ENCODE measurements around the gene TFDP3.

Gene TFDP3, protein sequence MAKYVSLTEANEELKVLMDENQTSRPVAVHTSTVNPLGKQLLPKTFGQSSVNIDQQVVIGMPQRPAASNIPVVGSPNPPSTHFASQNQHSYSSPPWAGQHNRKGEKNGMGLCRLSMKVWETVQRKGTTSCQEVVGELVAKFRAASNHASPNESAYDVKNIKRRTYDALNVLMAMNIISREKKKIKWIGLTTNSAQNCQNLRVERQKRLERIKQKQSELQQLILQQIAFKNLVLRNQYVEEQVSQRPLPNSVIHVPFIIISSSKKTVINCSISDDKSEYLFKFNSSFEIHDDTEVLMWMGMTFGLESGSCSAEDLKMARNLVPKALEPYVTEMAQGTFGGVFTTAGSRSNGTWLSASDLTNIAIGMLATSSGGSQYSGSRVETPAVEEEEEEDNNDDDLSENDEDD

DNA sequence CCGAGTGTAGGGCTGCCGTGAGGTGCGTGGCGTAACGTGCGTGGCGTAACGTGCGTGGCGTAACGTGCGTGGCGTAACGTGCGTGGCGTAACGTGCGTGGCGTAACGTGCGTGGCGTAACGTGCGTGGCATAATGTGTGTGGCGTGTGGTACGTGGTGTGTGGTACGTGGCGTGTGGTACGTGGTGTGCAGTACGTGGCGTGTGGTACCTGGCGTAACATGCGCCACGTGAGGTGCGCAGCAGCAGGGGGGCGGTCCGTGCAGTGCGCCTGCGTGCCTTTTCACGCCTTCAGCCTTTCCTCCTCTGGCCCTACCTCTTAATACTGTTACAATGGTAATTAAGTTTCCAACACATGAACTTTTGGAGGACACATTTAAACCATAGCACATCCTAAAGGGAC is at the start of gene TFDP3:
TFDP3 (minus strand) TSS at position 26 of the 400 bp plus-strand sequence. CDS start 95 bp downstream, outside the sequence.
- Histone ChIP-seq H3K27me3 (ENCODE audit: control insufficient read depth, insufficient read depth, low read length) (no peaks in the 10 kb centered on the region), H3K27ac (ENCODE audit: low read depth, low read length) (no peak within 1 kb of the TSS), H3K9ac (ENCODE audit: low read length) (no peak within 1 kb of the TSS)

DNA sequence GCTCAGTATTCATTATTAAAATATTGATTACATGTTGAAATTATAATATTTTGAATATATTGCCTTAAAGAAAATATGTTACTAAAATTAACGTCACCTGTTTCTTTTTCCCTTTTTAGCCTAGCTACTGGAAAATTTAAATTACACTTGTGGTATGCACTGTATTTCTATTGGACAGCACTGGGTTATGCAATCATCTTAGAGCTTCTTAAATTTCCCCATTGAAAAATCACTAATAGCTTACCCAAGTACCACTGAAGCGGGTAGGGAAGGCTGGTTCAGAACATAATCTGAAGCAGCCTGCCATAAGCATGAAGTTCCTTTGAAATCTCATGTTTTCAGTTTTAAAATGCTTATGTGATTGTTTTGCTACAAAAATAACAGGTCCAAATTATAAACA is 49.5 kb upstream of the TFDP3 start:
- no peaks in the 10 kb centered on the region for H3K27me3 ChIP-seq (ENCODE audit: control insufficient read depth, insufficient read depth, low read length)
- no peak overlapping the region for H3K9ac ChIP-seq (ENCODE audit: low read length)
- no peaks in the 10 kb centered on the region for H3K36me3 ChIP-seq (ENCODE audit: control insufficient read depth, insufficient read depth, low read length)
- H3K27ac ChIP-seq (ENCODE audit: low read depth, low read length), result no peak overlapping the region
- no peaks in the 10 kb centered on the region for H3K4me1 ChIP-seq (ENCODE audit: control insufficient read depth, insufficient read depth, low read length)
- H3K4me3 ChIP-seq (ENCODE audit: low read length), result no peak overlapping the region

More for the DNA sequence above, at the start of gene TFDP3:
- no peaks in the 10 kb centered on the region for H3K36me3 ChIP-seq (ENCODE audit: control insufficient read depth, insufficient read depth, low read length)
- H3K4me1 ChIP-seq (ENCODE audit: control insufficient read depth, insufficient read depth, low read length), result no peaks in the 10 kb centered on the region
- H3K4me3 ChIP-seq (ENCODE audit: low read length), result no peak within 1 kb of the TSS

- H3K27ac ChIP-seq (ENCODE audit: low read depth, low read length), result no peak overlapping the region
- H3K4me1 ChIP-seq (ENCODE audit: control insufficient read depth, insufficient read depth, low read length), result no peaks in the 10 kb centered on the region
- H3K4me3 ChIP-seq (ENCODE audit: low read length), result no peak overlapping the region
- H3K9ac ChIP-seq (ENCODE audit: low read length), result no peak overlapping the region
- no peaks in the 10 kb centered on the region for H3K27me3 ChIP-seq (ENCODE audit: control insufficient read depth, insufficient read depth, low read length)
- no peaks in the 10 kb centered on the region for H3K36me3 ChIP-seq (ENCODE audit: control insufficient read depth, insufficient read depth, low read length)
Measured at GRCh38 chrX:133265331-133265730, 47.2 kb upstream of the TFDP3 start.

- H3K9ac ChIP-seq (ENCODE audit: low read length), result no peak overlapping the region
- H3K27me3 ChIP-seq (ENCODE audit: control insufficient read depth, insufficient read depth, low read length), result no peaks in the 10 kb centered on the region
- H3K36me3 ChIP-seq (ENCODE audit: control insufficient read depth, insufficient read depth, low read length), result no peaks in the 10 kb centered on the region
- no peak overlapping the region for H3K4me3 ChIP-seq (ENCODE audit: low read length)
- H3K27ac ChIP-seq (ENCODE audit: low read depth, low read length), result no peak overlapping the region
- no peaks in the 10 kb centered on the region for H3K4me1 ChIP-seq (ENCODE audit: control insufficient read depth, insufficient read depth, low read length)
Measured at GRCh38 chrX:133258481-133258880, 40.3 kb upstream of the TFDP3 start.

- Histone ChIP-seq H3K4me1 (ENCODE audit: control insufficient read depth, insufficient read depth, low read length) (no peaks in the 10 kb centered on the region), H3K27ac (ENCODE audit: low read depth, low read length) (no peak overlapping the region), H3K36me3 (ENCODE audit: control insufficient read depth, insufficient read depth, low read length) (no peaks in the 10 kb centered on the region), H3K27me3 (ENCODE audit: control insufficient read depth, insufficient read depth, low read length) (no peaks in the 10 kb centered on the region), H3K9ac (ENCODE audit: low read length) (no peak overlapping the region), H3K4me3 (ENCODE audit: low read length) (no peak overlapping the region)
Measured at GRCh38 chrX:133254666-133255065, 36.5 kb upstream of the TFDP3 start.

DNA sequence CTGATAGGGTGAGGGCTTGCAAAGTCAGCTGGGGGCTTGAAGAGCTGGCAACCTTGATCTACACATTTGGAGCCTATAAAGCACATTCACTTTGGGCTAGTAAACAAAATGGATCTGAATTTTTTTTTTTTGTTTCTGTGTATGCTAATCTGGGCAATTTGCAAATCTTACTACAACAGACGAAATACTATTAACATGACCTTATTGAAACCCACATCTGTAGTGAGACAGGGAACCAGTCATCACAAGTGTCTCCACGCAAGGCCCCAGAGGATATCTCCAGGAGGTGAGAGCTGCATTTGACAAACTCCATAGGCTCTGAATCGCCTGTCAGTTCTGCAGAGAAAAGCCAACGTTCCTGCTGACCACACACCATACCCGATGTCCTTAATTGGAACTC is 33.0 kb upstream of the TFDP3 start:
- Histone ChIP-seq H3K9ac (ENCODE audit: low read length) (no peak overlapping the region), H3K27ac (ENCODE audit: low read depth, low read length) (peak overlapping the region; percentile 38), H3K4me1 (ENCODE audit: control insufficient read depth, insufficient read depth, low read length) (no peaks in the 10 kb centered on the region), H3K36me3 (ENCODE audit: control insufficient read depth, insufficient read depth, low read length) (no peaks in the 10 kb centered on the region), H3K4me3 (ENCODE audit: low read length) (no peak overlapping the region), H3K27me3 (ENCODE audit: control insufficient read depth, insufficient read depth, low read length) (no peaks in the 10 kb centered on the region)

DNA sequence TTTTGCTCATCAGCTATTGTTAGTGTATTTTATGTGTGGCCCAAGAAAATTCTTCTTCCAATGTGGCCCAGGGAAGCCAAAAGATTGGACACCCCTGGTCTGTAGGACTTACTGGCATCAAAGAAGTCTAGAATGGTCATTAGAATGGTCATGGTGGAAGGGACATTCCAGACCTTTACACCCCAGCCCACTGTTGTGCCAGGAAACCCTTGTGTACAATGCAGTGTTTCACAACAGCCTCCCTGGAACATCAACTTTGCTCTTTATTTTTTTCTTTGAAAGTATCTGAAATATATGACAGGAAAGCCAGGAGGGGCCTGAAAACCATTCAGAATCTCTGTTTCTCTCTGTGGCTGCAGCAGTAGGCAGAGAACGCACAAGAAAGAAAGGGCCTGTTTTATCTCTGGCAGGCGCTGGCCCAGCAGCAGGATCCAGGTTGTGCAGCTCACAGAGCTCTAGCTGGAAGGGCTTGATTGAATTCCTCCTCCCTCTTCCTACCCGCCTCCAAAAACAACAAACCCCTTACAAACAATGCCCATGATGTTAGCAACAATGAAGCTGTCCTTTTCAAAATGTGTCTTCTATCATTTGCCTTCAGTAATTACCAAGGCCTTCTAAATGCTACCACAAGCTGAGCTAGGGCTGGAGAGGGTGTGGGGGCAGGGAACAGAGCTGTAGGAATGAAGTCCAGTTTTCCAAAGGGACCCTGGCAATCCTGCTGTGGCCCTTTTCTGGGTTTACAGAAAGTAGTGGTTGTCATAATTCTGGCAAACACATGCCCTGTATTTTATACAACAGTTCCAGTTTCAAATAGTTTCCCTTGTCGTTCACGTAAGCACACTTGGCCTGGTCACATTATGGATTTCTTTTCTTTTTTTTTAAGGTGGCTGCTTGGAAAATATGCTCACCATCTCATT is 32.3 kb upstream of the TFDP3 start:
- H3K27ac ChIP-seq (ENCODE audit: low read depth, low read length), result peak overlapping the region; percentile 38
- no peaks in the 10 kb centered on the region for H3K27me3 ChIP-seq (ENCODE audit: control insufficient read depth, insufficient read depth, low read length)

DNA sequence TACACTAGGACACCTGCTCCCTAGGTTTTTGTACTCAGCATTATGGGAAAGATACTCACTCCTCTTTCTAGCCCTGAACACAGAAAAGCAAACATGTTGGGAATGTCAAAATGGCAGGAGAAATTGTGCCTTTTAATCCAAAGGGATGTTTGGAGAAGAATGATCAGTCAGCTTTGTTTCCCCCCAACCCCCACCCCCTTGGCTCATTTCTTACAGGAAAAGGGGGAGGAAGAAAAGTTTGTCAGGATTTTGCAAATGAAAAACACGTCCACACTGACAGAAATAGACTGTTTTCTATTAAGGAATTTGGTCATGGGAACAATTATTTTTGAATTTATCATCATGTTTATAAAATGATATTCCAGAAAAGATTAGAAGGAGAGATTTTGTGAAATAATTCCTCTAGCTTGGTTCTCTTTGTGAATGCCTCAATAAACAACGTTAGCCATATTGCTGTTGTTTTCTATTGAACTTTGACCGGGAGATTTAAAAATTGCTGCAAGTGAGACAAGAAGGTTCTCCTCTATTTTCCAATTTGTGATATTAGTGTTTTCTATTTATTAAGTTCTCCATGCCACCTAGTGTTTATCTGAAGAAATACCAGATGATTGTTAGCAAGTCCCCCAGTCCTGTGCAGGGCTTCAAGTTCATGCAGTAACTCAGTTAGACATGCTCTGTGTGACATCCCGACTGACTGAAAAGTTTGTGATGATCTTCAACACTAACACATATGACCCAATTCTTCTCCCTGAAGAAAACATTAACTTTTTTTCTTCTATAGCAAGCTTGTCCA is 31.3 kb upstream of the TFDP3 start:
- Histone ChIP-seq H3K27ac (ENCODE audit: low read depth, low read length) (peak overlapping the region; percentile 25), H3K4me3 (ENCODE audit: low read length) (no peak overlapping the region), H3K9ac (ENCODE audit: low read length) (no peak overlapping the region), H3K36me3 (ENCODE audit: control insufficient read depth, insufficient read depth, low read length) (no peaks in the 10 kb centered on the region), H3K27me3 (ENCODE audit: control insufficient read depth, insufficient read depth, low read length) (no peaks in the 10 kb centered on the region), H3K4me1 (ENCODE audit: control insufficient read depth, insufficient read depth, low read length) (no peaks in the 10 kb centered on the region)

More for the DNA sequence above, 32.3 kb upstream of the TFDP3 start:
- Histone ChIP-seq H3K4me3 (ENCODE audit: low read length) (no peak overlapping the region), H3K9ac (ENCODE audit: low read length) (no peak overlapping the region), H3K4me1 (ENCODE audit: control insufficient read depth, insufficient read depth, low read length) (no peaks in the 10 kb centered on the region), H3K36me3 (ENCODE audit: control insufficient read depth, insufficient read depth, low read length) (no peaks in the 10 kb centered on the region)

DNA sequence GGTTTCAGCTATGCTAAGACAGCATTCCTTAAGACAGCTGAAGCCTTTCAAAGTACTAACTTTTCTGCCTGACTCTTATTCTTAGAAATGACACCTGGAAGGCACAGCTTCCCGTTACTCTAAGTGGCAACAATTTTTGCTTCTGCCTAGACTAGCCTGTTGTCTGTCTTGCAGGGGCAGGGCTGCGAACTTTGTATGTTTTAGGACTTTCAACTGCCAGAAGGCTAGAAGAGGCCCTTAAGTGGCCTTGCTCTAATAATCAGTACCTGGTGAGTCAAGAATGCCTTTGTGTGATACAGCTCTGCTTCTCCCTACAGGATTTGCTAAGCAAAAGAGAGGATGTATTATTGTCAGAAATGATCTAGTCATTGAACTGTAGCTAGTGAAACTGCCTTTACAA is 30.0 kb upstream of the TFDP3 start:
- Histone ChIP-seq H3K4me1 (ENCODE audit: control insufficient read depth, insufficient read depth, low read length) (no peaks in the 10 kb centered on the region), H3K9ac (ENCODE audit: low read length) (no peak overlapping the region), H3K27me3 (ENCODE audit: control insufficient read depth, insufficient read depth, low read length) (no peaks in the 10 kb centered on the region), H3K4me3 (ENCODE audit: low read length) (no peak overlapping the region), H3K36me3 (ENCODE audit: control insufficient read depth, insufficient read depth, low read length) (no peaks in the 10 kb centered on the region), H3K27ac (ENCODE audit: low read depth, low read length) (no peak overlapping the region)

DNA sequence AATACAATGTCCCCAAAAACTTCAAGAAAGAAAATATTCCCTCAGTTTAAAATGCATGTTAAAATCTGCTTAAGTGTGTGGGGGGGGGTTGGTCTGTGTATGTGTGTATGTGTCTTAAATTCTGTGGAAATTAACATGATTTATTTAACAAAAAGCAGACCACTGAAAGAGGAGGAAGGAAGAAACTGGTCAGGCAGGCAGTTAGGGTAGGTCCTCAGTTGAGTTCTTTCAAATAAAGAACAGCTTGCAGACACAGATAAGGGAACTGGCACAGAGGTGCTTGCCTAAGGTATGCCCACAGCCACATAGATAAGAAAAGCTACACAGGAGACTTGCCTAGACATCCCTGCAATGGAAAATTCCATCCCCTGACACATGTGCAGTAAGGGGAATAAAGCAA is 28.8 kb upstream of the TFDP3 start:
- Histone ChIP-seq H3K27me3 (ENCODE audit: control insufficient read depth, insufficient read depth, low read length) (no peaks in the 10 kb centered on the region), H3K4me1 (ENCODE audit: control insufficient read depth, insufficient read depth, low read length) (no peaks in the 10 kb centered on the region), H3K27ac (ENCODE audit: low read depth, low read length) (no peak overlapping the region), H3K4me3 (ENCODE audit: low read length) (no peak overlapping the region), H3K9ac (ENCODE audit: low read length) (no peak overlapping the region), H3K36me3 (ENCODE audit: control insufficient read depth, insufficient read depth, low read length) (no peaks in the 10 kb centered on the region)

DNA sequence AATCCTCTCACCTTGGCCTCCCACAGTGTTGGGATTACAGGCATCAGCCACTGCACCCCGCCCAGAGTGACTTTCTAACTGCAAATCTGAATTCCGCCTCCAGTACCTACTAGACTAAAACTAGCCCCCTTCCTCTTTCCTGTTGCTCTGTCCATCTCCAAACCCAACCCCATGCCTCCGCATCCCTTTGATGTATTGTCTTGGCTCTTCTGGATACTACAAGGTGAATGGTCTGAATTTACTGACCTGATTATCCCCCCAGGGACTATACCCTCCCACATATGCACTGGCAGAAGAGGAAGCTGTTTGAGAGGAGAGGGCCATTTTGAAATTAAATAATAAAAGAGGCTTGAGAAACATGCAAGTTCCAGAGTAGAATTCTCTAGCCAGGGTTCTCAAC is 17.7 kb upstream of the TFDP3 start:
- Histone ChIP-seq H3K4me1 (ENCODE audit: control insufficient read depth, insufficient read depth, low read length) (no peaks in the 10 kb centered on the region), H3K9ac (ENCODE audit: low read length) (no peak overlapping the region), H3K27me3 (ENCODE audit: control insufficient read depth, insufficient read depth, low read length) (no peaks in the 10 kb centered on the region), H3K36me3 (ENCODE audit: control insufficient read depth, insufficient read depth, low read length) (no peaks in the 10 kb centered on the region), H3K4me3 (ENCODE audit: low read length) (no peak overlapping the region), H3K27ac (ENCODE audit: low read depth, low read length) (no peak overlapping the region)

- Histone ChIP-seq H3K27ac (ENCODE audit: low read depth, low read length) (no peak overlapping the region), H3K36me3 (ENCODE audit: control insufficient read depth, insufficient read depth, low read length) (no peaks in the 10 kb centered on the region), H3K27me3 (ENCODE audit: control insufficient read depth, insufficient read depth, low read length) (no peaks in the 10 kb centered on the region), H3K9ac (ENCODE audit: low read length) (no peak overlapping the region), H3K4me1 (ENCODE audit: control insufficient read depth, insufficient read depth, low read length) (no peaks in the 10 kb centered on the region), H3K4me3 (ENCODE audit: low read length) (no peak overlapping the region)
Measured at GRCh38 chrX:133232331-133232730, 14.2 kb upstream of the TFDP3 start.
